Caco-2 (cell line): ENCODE measurements around the gene CACNA2D2. TPM values are rescaled to one million over a fixed set of nuclear protein-coding genes. Genes with fewer than 3 reads are reported as not detected.

Source experiments
- BruUV-seq: library from RNA; stranded (reverse); fragments of 400-500 nt; replicated peaks from 2 replicates; lab custom pipeline; 2021; lab: Mats Ljungman, UMichigan
- CTCF ChIA-PET: fragments of 300-600 bp; sonication (Branson Sonifier 250); formaldehyde crosslinking; loops from one replicate; lab custom pipeline; 2022; ENCODE audit warnings: antibody characterized with exemption; lab: Charles Lee
- POLR2A ChIA-PET: fragments of 300-600 bp; sonication (Branson Sonifier 250); formaldehyde crosslinking; loops from one replicate; lab custom pipeline; 2022; ENCODE audit warnings: antibody characterized with exemption; lab: Charles Lee
- DNase-seq, 2 experiments: peaks; one replicate each; pipeline versions ENCODE4 v3.0.0 to v3.0.0-alpha.2; 2020 to 2022
- H3K27me3 ChIP-seq: replicated peaks from 2 replicates; pipeline ENCODE4 v1.6.0; 2011; ENCODE audit warnings: low read length; ENCODE audit not compliant: control insufficient read depth, insufficient read depth
- H3K36me3 ChIP-seq: 2 replicates; pipeline ENCODE4 v1.5.1; 2011; ENCODE audit warnings: low read length; ENCODE audit not compliant: control insufficient read depth, insufficient read depth
- H3K4me1 ChIP-seq: fragments of 250-450 bp; sonication (Bioruptor Pico); 2 replicates; pipeline ENCODE4 v1.5.1; 2020; ENCODE audit warnings: mild to moderate bottlenecking
- H3K4me3 ChIP-seq: 2 replicates; pipeline ENCODE4 v1.5.1; 2011; ENCODE audit warnings: low read depth, mild to moderate bottlenecking, control low read depth, low read length
- H3K9me3 ChIP-seq: fragments of 250-450 bp; sonication (Bioruptor Pico); 2 replicates; pipeline ENCODE4 v1.5.1; 2020; ENCODE audit warnings: mild to moderate bottlenecking, moderate library complexity
- H3K27ac Mint-ChIP-seq: one replicate; pipeline ENCODE4 v1.8.0; 2022; ENCODE audit warnings: mixed read lengths; ENCODE audit not compliant: unreplicated experiment
- H3K27me3 Mint-ChIP-seq: one replicate; pipeline ENCODE4 v1.8.0; 2022; ENCODE audit warnings: mixed read lengths; ENCODE audit not compliant: insufficient read depth, unreplicated experiment
- H3K36me3 Mint-ChIP-seq: one replicate; pipeline ENCODE4 v1.8.0; 2022; ENCODE audit warnings: mild to moderate bottlenecking, mixed read lengths; ENCODE audit not compliant: insufficient read depth, unreplicated experiment
- H3K4me1 Mint-ChIP-seq: one replicate; pipeline ENCODE4 v1.8.0; 2022; ENCODE audit warnings: low read depth, mixed read lengths; ENCODE audit not compliant: unreplicated experiment
- H3K4me3 Mint-ChIP-seq: one replicate; pipeline ENCODE4 v1.8.0; 2022; ENCODE audit warnings: mild to moderate bottlenecking, moderate library complexity, mixed read lengths; ENCODE audit not compliant: unreplicated experiment
- H3K9me3 Mint-ChIP-seq: one replicate; pipeline ENCODE4 v1.8.0; 2022; ENCODE audit warnings: mixed read lengths; ENCODE audit not compliant: unreplicated experiment
- CTCF ChIP-seq, 2 experiments: fragments of 200-600 bp in 1 of 2; IDR thresholded peaks; 1 replicate in 1 of 2; 2 replicates in 1 of 2; pipeline versions ENCODE4 v1.5.1 to v1.8.0; 2011 to 2022; ENCODE audit warnings: antibody characterized with exemption in 1 of 2, control low read depth in 1 of 2, inconsistent platforms in 1 of 2, low read depth in 1 of 2, low read length in 1 of 2, mild to moderate bottlenecking in 1 of 2, moderate library complexity in 1 of 2; ENCODE audit not compliant: insufficient read depth in 1 of 2, severe bottlenecking in 1 of 2, unreplicated experiment in 1 of 2
- intact Hi-C: fragments of 100-400 bp; cut with micrococcal nuclease; formaldehyde crosslinking; loops from one replicate; pipeline ENCODE4 v1.10.0; 2022; ENCODE audit not compliant: unreplicated experiment
- total RNA-seq: library from RNA; stranded (reverse); gene quantifications from 2 replicates; pipeline ENCODE4 v1.2.3, GENCODE V29; 2022

CACNA2D2 gene
- total RNA-seq, 1 experiment from 2014 or later = 0.25 TPM

DNA sequence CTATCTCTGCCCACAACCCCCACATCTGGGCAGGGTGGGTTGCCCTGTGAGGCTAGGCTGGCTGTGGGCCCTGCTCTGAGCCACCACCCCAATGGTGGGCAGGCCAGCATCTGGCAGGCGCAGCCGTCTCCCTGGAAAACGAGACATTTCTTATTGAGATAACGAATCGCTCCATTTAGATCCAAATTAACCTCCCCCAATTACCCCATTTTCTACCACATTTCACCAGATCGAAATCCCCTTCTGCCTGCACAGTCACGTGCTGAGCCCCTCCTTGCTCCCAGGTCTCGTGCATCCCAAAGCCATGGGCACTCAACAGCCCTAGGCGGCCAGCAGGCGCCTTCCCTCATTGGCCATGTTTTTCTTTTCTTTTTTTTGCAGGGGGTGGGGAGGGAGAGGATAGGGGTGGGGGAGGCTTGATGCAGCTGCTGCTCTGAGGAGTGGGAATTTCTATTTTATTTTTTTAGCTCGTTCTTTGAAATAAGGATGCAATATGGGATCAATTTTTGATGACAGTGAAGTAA, 91.1 kb downstream of the CACNA2D2 start:
- Mint-ChIP-seq H3K9me3 (no peaks in the 10 kb centered on the region), H3K36me3 (no peaks in the 10 kb centered on the region), H3K4me1 (no peaks in the 10 kb centered on the region), H3K27ac (no peak overlapping the region), H3K27me3 (peaks cover 11% of the 10 kb centered on the region), H3K4me3 (no peak overlapping the region)
- ChIA-PET CTCF (interaction anchor here (0.8 kb wide), 1 partner anchor 130 kb away, joined by 3 read pairs; no protein-coding TSS in a partner anchor), POLR2A (no interaction called here)
- H3K4me1 ChIP-seq = no peaks in the 10 kb centered on the region
- no peaks in the 10 kb centered on the region for H3K9me3 ChIP-seq
- BruUV-seq = no TSS peak
- no peak for DNase-seq
- H3K27me3 ChIP-seq = no peaks in the 10 kb centered on the region; the same call in 1 of the 2 replicates
- no peak overlapping the region for H3K4me3 ChIP-seq
- no peak for TF ChIP-seq CTCF (IDR thresholded peaks at IDR 0.05; ENCODE audit: insufficient read depth in 1 of 2, low read depth in 1 of 2, low read length in 1 of 2, severe bottlenecking in 1 of 2, unreplicated experiment in 1 of 2)
- no peaks in the 10 kb centered on the region for H3K36me3 ChIP-seq
- intact Hi-C loops = no loop called here

- BruUV-seq = no TSS peak
- no peaks in the 10 kb centered on the region for H3K36me3 ChIP-seq
- intact Hi-C loops = no loop called here
- no peak overlapping the region for H3K4me3 ChIP-seq
- TF ChIP-seq CTCF (IDR thresholded peaks at IDR 0.05; ENCODE audit: insufficient read depth in 1 of 2, low read depth in 1 of 2, low read length in 1 of 2, severe bottlenecking in 1 of 2, unreplicated experiment in 1 of 2) = no peak
- DNase-seq = no peak
- no peaks in the 10 kb centered on the region for H3K4me1 ChIP-seq
- H3K9me3 ChIP-seq = no peaks in the 10 kb centered on the region
- no peaks in the 10 kb centered on the region for H3K9me3 Mint-ChIP-seq
- POLR2A ChIA-PET = no interaction called here
- H3K36me3 Mint-ChIP-seq = no peaks in the 10 kb centered on the region
- no peak overlapping the region for H3K27ac Mint-ChIP-seq
- H3K4me3 Mint-ChIP-seq = no peak overlapping the region
- H3K27me3 Mint-ChIP-seq = peaks cover 11% of the 10 kb centered on the region
- no peaks in the 10 kb centered on the region; the same call in 1 of the 2 replicates for H3K27me3 ChIP-seq
- CTCF ChIA-PET = no interaction called here
- no peaks in the 10 kb centered on the region for H3K4me1 Mint-ChIP-seq
Observed at GRCh38 chr3:50411229-50411628, 92.2 kb downstream of the CACNA2D2 start.

GRCh38 chr3:50410608-50411139, 92.8 kb downstream of the CACNA2D2 start:
- no peaks in the 10 kb centered on the region for H3K36me3 Mint-ChIP-seq
- TF ChIP-seq CTCF (IDR thresholded peaks at IDR 0.05; ENCODE audit: insufficient read depth in 1 of 2, low read depth in 1 of 2, low read length in 1 of 2, severe bottlenecking in 1 of 2, unreplicated experiment in 1 of 2) = no peak
- intact Hi-C loops = no loop called here
- H3K9me3 ChIP-seq = no peaks in the 10 kb centered on the region
- H3K9me3 Mint-ChIP-seq = no peaks in the 10 kb centered on the region
- no peak for DNase-seq
- ChIA-PET POLR2A (no interaction called here), CTCF (no interaction called here)
- H3K36me3 ChIP-seq = no peaks in the 10 kb centered on the region
- BruUV-seq = no TSS peak
- H3K4me1 Mint-ChIP-seq = no peaks in the 10 kb centered on the region
- H3K4me3 ChIP-seq = no peak overlapping the region
- no peaks in the 10 kb centered on the region for H3K4me1 ChIP-seq
- H3K27ac Mint-ChIP-seq = no peak overlapping the region
- no peak overlapping the region for H3K4me3 Mint-ChIP-seq
- H3K27me3 Mint-ChIP-seq = peaks cover 7% of the 10 kb centered on the region
- no peaks in the 10 kb centered on the region; the same call in 1 of the 2 replicates for H3K27me3 ChIP-seq
